SKM-1 (cell line): Measurements from ENCODE around the gene TTC39A.
"Not testable (repeated sequence)": the region's sequence is repeated elsewhere in the genome, so short reads cannot be mapped to it uniquely, and the experiment has no call there.

Experiments used
- DNase-seq: peaks from one replicate; lab custom pipeline; 2025; ENCODE audit not compliant: unreplicated experiment; lab: John Stamatoyannopoulos, UW

TTC39A gene

GRCh38 chr1:51340380-51340779 lies 10.0 kb upstream of the TTC39A start:
- no peak for DNase-seq

- no peak for DNase-seq
These were observed 6.3 kb upstream of the TTC39A start for GRCh38 chr1:51336711-51337110.

GRCh38 chr1:51336004-51336403 lies 5.6 kb upstream of the TTC39A start:
- DNase-seq: no peak

- DNase-seq: peak; percentile 22
These were observed 1.1 kb upstream of the TTC39A start for GRCh38 chr1:51331206-51332100.

- no peak for DNase-seq
These were observed 678 bp downstream of the TTC39A start for GRCh38 chr1:51329443-51330325.

- no peak for DNase-seq
These were observed 1.4 kb downstream of the TTC39A start for GRCh38 chr1:51328926-51329325.

GRCh38 chr1:51328279-51328678 lies 2.1 kb downstream of the TTC39A start:
- DNase-seq: no peak

- DNase-seq: no peak
These were observed 3.0 kb downstream of the TTC39A start for GRCh38 chr1:51327386-51327785.

- no peak for DNase-seq
These were observed 3.5 kb downstream of the TTC39A start for GRCh38 chr1:51326839-51327238.

- no peak for DNase-seq
These were observed 4.2 kb downstream of the TTC39A start for GRCh38 chr1:51325878-51326755.

- no peak for DNase-seq
These were observed 5.0 kb downstream of the TTC39A start for GRCh38 chr1:51325391-51325790.

GRCh38 chr1:51325011-51325385 lies 5.4 kb downstream of the TTC39A start:
- not testable (repeated sequence) for DNase-seq

GRCh38 chr1:51324251-51325010 lies 5.9 kb downstream of the TTC39A start:
- DNase-seq: no peak

GRCh38 chr1:51323778-51324177 lies 6.6 kb downstream of the TTC39A start:
- DNase-seq: no peak

GRCh38 chr1:51322417-51323101 lies 7.8 kb downstream of the TTC39A start:
- no peak for DNase-seq

GRCh38 chr1:51321924-51322280 lies 8.5 kb downstream of the TTC39A start:
- no peak for DNase-seq

- DNase-seq: no peak
These were observed 9.1 kb downstream of the TTC39A start for GRCh38 chr1:51320967-51321923.

GRCh38 chr1:51317798-51318197 lies 12.6 kb downstream of the TTC39A start:
- DNase-seq: no peak

- DNase-seq: no peak
These were observed 13.6 kb downstream of the TTC39A start for GRCh38 chr1:51316846-51317120.
